Stimulated activated CD4-positive, alpha-beta T cell treated with anti-CD3 and anti-CD28 coated beads, Interleukin-4, amount 100 ng/mL, for 1 hour (primary cell): ENCODE measurements around the gene ANKMY1.

Source experiments
- DNase-seq: peaks from one replicate; pipeline ENCODE4 v3.0.0-alpha.2; 2020

The ANKMY1 gene

DNA sequence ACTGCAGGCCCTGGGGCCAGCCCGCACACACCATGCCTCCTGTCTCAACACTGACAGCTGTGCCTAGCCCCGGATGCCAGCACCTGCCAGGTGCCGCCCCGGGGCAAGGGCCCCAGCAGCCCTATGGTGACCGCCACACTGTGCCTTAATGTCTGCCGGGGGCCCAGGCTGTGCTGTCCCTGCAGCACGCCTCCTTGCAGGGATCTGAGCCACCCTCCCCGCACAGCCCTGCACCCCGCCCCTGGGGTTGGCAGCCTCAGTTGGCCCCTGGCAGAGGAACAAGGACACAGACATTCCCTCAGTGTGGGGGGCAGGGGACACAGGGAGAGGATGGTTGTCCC is 20.3 kb upstream of the ANKMY1 start:
- no peak for DNase-seq

DNA sequence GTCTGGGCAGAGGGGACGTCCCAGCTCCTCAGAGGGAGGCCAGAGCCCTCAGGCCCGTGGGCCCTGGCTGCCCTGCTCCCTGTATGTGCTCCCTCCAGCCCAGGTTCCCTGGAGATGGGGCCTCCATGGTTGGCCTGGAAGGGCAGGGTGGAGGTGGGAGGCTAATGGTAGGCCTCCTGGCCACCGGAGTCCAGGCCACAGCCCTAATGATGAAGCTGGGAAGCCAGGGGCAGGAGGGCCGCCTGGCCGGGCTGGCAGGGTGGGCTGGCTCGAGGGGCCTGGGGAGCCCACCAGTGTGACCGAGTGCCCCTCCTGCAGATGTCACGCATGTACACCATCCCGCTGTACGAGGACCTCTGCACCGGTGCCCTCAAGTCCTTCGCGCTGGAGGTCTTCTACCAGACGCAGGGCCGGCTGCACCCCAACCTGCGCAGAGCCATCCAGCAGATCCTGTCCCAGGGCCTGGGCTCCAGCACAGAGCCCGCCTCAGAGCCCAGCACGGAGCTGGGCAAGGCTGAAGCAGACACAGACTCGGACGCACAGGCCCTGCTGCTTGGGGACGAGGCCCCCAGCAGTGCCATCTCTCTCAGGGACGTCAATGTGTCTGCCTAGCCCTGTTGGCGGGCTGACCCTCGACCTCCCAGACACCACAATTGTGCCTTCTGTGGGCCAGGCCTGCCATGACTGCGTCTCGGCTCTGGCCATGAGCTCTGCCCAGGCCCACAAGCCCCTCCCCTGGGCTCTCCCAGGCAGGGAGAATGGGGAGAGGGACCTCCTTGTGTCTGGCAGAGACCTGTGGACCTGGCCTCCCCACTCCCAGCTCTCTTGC is 19.7 kb upstream of the ANKMY1 start:
- DNase-seq: no peak

DNA sequence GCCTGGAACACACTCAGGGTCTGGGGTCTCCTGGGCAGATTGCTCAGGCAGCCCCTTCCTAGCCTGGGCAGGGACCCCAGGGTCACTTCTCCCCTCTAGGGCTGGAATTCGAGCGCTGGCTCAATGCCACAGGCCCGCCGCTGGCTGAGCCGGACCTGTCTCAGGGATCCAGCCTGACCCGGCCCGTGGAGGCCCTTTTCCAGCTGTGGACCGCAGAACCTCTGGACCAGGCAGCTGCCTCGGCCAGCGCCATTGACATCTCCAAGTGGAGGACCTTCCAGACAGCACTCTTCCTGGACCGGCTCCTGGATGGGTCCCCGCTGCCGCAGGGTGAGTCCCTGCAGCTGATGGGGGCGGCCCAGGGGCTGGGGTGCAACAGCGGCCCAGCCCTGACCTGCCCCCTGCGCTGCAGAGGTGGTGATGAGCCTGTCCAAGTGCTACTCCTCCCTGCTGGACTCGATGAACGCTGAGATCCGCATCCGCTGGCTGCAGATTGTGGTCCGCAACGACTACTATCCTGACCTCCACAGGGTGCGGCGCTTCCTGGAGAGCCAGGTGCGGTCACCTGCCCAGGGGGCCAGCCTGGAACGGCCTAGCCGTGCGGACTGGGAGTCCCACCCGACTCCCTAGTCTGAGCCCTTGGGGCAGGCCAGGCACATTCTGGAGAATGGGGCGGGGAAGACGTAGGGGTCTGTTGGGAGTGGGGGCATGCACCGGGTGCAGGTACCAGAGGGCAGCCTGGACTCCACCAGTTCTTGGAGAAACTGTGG is 18.8 kb upstream of the ANKMY1 start:
- no peak for DNase-seq

DNA sequence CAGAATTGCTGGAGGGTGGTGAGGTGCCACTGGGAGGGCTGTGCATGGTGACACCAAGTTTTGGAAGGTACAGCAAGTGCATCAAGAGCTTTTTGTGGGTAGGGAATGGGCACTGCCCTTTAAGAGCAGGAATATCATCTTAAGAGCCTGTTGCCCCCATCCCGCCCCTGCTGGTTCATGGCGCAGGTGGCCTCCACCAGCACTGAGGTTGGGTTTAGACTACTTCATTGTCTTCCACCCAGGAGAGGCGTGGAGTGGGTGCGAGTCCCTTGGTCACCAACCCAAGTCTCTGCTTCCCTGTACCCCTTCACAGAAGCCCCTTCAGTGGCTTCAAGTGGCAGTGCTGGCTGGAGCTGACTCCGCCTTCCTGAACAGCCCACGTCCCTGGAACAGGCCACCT is 18.2 kb upstream of the ANKMY1 start:
- no peak for DNase-seq

DNA sequence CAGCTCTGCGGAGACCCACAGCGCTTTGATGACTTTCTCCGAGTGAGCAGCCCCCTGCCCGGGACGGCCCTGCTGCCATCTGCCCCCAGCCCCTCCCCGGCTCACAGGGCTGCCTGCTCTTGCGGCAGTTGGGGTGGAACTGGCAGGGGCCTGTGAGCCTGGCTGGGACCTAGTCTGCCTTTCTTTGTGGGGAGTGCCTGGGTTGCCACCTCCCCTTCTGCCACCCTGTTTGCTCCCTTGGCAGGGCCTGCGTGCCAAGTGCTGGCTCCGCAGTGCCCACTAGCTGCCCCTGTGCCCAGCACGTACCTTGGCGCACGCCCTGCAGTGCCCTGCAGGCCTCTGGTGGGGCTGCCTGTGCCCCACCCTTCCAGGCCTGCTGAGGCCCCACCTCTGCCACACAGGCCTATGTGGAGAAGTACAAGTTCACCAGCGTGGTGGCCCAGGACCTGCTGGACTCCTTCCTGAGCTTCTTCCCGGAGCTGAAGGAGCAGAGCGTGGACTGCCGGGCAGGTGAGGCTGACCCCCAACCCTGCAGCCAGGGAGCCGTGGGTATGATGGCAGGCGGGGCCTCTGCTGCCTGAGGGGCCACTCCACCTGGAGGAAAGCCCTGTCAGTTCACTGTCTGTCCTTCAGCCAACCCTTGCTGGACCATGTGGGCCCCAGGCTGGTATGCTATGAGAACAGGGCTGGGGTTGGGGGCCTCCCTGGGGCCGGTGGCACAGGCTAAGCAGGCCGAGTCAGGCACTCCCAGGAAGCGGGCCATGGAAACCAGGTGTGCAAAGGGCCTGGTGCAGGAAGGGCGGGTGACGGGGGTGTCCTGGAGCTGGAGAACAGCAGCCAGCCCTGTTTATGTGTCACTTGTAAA is 17.5 kb upstream of the ANKMY1 start:
- DNase-seq: no peak

DNA sequence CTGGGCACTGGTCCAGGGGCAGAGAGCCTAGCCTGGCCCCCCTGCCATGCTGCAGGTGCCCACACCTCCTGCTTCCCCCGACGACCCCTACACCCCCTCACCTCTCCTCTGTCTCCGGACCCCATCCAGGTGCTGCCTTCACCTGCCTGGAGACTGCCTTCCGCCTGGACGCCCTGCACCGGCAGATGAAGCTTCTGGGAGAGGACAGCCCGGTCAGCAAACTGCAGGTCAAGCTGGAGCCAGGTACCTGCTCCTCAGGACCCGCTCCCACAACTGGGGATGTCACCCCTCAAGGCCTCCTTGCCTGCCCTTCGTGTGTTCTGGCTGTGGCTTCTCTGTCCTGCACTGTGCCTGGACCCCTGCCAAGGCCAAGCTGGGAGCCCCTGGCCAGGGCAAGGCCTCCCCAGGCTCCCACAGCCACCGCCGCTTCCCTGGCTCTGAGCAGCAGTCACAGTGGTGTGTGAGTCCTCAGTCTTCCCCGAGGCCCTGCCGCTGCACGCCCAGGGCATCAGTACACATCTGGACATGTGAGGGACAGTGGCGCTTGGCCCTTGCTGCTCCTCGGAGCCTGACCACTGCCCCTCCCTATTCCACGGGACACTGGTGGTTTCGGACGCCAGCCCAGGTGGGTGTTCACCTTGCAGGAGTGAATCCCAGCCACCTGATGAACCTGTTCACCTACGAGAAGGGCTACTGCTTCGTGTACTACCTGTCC is 16.8 kb upstream of the ANKMY1 start:
- DNase-seq: no peak

DNA sequence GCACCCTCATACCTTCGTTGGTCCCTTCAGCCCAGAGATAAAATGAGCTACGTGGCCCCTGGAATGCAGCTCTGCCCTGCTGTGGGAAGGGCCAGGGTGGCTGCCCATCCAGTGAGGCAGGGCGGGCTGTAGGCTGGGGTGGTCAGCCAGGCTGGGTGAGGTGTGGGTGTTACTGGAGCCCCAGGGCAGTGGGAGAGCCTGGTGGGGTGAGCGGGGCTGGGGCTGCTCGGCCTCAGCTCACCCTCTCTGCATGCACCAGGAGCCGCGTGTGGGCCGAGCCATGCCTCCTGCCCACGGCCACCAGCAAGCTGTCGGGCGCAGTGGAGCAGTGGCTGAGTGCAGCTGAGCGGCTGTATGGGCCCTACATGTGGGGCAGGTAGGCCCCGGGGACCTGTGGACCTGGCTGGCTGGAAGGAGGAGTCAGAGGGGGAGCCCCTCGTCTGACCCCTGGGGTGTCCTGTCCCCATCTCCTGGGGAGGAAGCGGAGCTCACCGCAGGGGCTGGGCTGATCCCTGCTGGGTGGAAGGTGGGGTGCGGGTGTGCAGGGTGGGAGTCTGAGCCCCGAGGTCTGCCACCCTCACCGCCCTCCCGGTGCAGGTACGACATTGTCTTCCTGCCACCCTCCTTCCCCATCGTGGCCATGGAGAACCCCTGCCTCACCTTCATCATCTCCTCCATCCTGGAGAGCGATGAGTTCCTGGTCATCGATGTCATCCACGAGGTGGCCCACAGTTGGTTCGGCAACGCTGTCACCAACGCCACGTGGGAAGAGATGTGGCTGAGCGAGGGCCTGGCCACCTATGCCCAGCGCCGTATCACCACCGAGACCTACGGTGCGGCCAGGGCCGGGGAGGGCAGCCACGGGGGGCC is 16.0 kb upstream of the ANKMY1 start:
- no peak for DNase-seq

DNA sequence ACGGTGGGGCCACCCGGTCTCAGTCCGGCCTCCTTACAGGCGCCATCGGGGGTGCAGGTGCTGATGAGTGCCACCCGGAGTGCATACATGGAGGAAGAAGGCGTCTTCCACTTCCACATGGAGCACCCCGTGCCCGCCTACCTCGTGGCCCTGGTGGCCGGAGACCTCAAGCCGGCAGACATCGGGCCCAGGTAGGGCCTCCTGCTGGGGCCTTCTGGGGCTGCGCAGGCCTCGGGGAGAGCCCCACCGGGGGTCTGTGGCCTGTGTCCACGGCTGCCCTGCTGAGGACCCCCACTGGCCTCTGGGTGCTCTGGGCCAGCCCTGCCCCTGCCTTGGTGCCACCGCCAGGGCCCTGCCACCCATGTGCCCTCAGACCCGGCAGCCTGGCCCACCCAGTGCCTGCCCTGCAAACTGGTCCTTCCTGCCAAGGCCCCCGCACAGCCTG is 15.3 kb upstream of the ANKMY1 start:
- DNase-seq: no peak

DNA sequence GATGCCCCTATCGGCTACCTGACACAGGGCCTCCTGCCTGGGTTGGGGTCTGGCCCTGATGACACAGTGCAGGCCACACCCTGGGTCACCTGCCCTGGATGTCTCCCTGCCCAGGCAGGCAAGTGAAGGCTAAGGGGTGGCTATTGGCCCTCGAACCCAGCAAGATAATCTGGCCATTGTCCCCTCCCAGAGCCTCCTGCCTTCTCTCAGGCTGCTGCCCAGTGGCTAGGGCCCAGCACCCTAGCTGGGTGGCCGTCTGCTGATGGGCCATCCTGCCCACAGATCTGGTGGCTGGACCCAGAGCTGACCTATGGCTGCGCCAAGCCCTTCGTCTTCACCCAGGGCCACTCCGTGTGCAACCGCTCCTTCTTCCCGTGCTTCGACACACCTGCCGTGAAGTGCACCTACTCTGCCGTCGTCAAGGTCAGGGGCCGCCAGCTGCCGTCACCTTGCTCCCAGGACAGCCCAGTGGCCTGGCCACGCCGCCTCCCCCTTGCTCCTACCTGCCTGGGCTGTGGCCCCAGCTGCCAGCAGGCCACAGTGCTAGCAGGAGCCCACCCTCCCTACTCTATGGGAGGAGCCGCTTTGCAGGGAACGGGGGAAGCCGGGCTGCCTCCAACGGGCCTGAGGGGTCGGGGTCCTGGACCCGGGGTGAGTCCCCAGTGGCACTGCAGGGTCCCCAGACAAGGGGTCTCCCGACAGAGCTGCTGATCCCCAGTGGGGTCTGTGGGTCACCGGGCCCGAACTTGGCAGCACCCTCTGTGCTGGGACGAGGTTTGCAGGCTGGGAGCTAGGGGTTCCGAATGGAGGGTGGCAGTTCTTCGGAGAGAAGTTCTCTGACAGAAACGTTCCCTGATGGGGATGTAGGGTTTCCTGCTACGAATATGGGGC is 14.6 kb upstream of the ANKMY1 start:
- peak; percentile 1 for DNase-seq

DNA sequence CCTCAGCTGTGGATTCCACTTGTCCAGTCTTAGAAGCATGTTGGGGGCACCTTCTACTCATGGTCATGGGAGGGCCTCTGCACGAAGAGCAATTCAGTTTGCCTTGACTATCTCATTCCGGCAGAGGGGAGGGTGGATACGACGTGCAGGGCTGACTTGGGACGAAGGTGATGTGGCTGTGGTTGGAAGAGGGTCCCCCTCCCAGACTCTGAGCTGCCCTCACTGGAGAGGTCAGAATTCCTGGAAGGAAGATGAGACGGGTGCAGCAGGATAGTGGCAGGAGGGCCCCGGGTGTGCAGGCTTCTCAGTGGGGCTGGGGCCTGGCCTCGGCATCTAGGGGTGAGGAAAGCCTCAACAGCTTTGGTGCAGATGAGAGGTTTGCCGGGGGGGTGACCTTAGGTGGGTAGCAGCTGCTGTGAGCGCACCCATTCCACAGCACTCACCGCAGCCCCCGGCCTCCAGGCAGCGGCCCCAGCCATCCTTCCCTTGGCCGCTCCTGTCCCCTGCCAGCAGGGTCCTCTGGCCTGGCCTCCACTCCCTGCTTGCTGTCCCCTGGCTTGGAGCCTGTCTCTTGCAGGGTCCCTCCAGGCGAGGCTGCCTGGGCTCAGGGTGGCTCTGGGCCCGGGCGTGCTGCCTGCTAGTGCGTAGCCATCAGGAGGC is 13.7 kb upstream of the ANKMY1 start:
- DNase-seq: peak; percentile 1

DNA sequence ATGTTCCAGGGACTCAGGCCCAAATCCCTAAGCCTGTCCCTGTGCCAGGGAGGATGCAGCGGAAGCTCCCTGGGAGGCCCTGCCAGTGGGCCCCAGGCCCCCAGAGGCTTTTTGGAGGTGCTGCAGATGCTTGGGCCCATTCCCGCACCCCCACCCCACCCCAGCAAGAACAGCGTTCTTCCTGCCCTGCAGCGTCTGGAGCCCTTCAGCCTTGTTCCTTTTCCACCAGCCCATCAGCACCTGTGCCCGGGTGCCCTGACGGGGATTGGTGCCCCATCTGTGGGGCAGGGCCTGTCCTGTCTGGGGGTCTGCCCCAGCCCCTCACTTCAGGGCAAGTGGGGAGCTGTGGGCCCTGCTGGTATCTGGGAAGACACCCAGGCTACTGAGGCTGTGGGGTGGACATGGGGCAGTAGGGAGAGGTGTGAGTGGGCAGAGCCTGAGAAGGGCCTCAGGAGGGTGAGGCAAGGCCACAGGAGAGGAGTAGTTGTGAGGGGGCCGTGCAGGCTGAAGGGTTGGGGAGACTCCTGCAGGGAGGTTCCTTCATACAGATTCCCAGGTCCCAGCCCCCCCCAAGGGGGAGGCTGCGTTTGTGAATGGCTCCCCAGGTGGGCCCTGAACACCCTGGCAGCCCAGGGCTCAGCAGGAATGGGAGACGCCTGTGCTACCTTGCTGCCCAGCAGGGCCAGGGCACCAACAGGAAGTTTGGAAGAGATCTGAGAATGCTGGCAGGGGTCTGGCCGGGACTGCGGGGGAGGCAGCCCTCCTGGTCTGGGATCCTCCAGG is 12.9 kb upstream of the ANKMY1 start:
- DNase-seq: peak; percentile 2

DNA sequence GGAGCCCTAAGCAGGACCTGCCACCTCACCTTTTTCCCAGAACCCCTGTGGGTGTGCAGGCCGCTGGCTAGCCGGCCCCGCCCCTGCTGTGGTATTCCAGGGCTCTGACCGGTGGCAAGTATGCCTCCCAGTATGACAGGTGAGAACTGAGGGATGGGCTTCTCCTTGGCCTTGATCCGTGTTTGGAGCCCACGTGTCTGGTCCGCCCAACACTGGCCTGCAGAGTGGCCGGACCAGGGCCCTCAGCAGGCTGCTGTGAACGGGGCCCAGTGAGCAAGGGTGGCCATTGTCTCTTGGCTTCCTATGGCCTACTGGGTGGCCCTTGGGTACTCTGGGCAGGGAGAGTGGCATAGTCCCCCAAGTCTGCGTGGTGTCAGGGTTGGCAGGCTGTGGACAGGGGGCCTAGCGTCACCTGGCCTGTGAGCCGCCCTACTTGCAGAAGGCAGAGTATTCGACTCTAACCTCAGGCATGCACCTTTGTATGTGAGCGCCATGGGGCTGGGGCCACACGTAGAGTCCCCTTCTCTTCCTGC is 12.3 kb upstream of the ANKMY1 start:
- peak; percentile 1 for DNase-seq

DNA sequence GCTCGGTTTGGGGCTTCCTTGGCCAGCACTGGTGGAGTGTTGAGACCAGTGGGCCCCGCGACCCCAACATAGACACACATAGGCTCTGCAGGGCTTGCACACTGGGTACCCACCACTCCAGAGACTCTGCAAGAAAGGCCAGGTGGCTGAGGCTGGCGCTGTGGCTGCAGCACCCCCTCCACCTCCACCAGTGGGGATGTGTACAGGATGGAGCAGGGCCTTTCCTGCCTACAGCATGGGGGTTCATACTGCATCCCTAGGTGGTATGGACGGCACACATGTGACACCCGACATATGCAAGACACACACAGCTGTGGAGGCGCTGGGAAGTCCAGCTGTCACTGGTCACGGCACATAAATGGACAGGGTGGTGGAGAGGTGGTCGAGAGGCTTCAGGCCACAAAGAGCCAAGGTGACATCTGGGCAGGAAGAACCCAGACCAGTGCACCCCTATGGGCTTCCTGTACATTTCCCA is 11.8 kb upstream of the ANKMY1 start:
- DNase-seq: no peak

DNA sequence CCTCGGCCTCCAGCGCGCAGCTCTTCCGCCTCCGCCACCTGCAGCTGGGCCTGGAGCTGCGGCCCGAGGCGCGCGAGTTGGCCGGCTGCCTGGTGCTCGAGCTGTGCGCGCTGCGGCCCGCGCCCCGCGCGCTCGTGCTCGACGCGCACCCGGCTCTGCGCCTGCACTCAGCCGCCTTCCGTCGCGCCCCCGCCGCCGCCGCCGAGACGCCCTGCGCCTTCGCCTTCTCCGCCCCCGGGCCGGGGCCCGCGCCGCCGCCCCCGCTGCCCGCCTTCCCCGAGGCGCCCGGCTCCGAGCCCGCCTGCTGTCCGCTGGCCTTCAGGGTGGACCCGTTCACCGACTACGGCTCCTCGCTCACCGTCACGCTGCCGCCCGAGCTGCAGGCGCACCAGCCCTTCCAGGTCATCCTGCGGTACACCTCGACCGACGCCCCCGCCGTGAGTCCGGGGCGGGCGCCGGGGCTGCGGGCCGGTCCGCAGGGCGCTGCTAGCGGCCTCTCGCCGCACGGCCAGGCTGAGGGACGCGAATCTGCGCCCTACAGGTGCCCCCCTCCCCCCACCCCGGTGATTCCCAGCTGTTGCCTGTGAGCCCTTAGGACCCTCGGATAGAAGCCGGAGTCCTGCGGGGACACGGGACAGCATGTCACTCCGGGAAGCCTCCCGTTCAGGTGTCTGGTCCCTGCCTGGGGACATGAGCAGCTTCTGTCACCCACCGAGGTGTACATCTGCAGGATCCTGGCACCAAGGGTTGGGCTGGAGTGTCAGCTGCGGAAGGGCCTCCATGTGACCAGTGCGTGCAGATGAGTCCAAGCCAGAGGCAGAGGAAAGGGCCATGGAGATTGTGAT is 11.1 kb upstream of the ANKMY1 start:
- DNase-seq: peak; percentile 55

DNA sequence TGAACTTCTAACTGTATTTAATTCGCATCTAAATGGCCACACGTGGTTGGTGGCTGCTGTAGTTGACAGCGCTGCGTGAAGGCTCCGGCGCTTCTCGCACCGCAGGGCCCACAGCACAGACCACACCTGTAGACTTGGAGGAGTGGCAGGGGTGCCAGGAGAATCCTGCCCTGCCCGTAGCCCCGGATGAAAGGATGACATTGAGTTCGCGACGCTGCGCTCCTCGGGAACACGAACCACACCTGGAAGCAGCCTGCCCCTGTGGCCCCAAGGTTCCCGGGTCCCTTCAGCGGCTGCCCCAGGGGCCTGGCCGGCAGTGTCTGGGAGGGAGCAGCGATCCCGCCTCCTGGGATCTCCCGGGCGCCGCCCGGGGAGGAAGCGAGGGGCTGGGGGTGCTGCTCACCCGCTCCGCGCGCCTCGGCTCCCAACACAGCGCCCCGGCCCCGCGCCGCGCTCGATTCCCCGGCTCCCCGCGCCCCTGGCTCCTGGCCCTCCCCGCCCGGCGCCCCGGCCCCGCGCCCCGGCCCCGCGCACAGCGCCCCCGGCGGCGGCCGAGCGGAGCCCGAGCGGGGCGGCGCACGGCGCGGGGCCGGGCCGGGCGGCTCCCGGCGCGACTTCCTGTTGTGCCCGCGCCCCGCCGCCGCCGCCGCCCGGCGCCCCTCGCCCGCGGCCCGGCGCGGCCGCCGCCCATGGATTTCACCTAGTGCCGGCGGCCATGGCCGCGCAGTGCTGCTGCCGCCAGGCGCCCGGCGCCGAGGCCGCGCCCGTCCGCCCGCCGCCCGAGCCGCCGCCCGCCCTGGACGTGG is 10.3 kb upstream of the ANKMY1 start, which contains the start of gene RNPEPL1:
Gene RNPEPL1 (plus strand): TSS at position 613 of the 806 bp plus-strand sequence. CDS start 103 bp downstream, at position 716.
- peak; percentile 60 for DNase-seq

DNA sequence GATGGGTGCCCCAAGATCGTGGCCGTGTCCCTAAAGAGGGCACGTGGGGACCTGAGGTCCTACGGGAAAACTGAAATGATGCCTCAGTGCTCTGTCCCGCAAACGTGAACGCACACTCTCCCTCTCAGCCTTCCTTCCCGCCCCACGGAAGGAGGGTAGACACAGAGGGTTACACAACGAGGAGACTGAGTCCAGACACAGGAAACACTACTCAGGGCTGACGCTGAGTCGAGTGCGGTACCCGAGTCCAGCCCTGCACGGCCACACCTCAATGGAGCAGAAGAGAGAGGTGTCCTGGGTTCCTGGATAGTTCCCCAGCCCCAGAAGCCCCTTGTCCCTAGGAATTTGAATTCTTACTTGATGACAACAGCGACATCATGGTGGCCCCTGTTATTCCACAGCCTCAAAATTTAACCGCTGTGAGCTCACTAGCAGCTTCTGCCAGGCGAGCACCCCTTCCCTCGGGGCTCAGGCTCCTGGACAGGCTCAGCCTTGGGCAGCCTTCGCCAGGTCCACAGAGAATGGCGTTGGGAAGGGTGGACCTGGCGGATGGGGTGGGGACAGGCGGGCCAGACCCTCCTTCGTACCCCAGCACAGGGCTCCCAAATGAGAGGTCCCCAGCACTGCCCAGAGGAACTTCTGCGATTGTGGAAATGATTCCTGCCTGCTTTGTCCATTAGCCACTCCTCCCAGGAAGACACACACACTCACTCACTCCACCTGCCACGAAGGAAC is 9.5 kb upstream of the ANKMY1 start:
- no peak for DNase-seq
